Raji (cell line): ENCODE results near the gene KNTC1.

ENCODE experiments used
- POLR2A ChIP-seq: IDR thresholded peaks from 2 replicates; pipeline ENCODE4 v1.6.1; 2011; ENCODE audit warnings: low read depth, low read length, control low read depth; ENCODE audit not compliant: insufficient read depth

Gene KNTC1

GRCh38 chr12:122596838-122597237, 69.8 kb downstream of the KNTC1 start:
- no peak for TF ChIP-seq POLR2A

- no peak for TF ChIP-seq POLR2A
Measured at GRCh38 chr12:122602456-122602855, 75.4 kb downstream of the KNTC1 start.

- TF ChIP-seq POLR2A, result no peak
Measured at GRCh38 chr12:122604993-122605392, 77.9 kb downstream of the KNTC1 start.

- TF ChIP-seq POLR2A, result no peak
Measured at GRCh38 chr12:122609732-122610131, 82.7 kb downstream of the KNTC1 start.

- TF ChIP-seq POLR2A, result no peak
Measured at GRCh38 chr12:122610207-122610606, 83.2 kb downstream of the KNTC1 start.

- TF ChIP-seq POLR2A, result no peak
Measured at GRCh38 chr12:122610911-122611310, 83.9 kb downstream of the KNTC1 start.

GRCh38 chr12:122614839-122615238, 87.8 kb downstream of the KNTC1 start:
- no peak for TF ChIP-seq POLR2A

- TF ChIP-seq POLR2A, result no peak
Measured at GRCh38 chr12:122615780-122616179, 88.7 kb downstream of the KNTC1 start.

GRCh38 chr12:122635471-122635870, 108.4 kb downstream of the KNTC1 start:
- no peak for TF ChIP-seq POLR2A

GRCh38 chr12:122643207-122643805, 116.3 kb downstream of the KNTC1 start:
- no peak for TF ChIP-seq POLR2A

GRCh38 chr12:122646517-122647217, 119.6 kb downstream of the KNTC1 start:
- no peak for TF ChIP-seq POLR2A

GRCh38 chr12:122651520-122652224, 124.6 kb downstream of the KNTC1 start:
- no peak for TF ChIP-seq POLR2A

- TF ChIP-seq POLR2A, result no peak
Measured at GRCh38 chr12:122656298-122656697, 129.2 kb downstream of the KNTC1 start.

GRCh38 chr12:122659579-122659978, 132.5 kb downstream of the KNTC1 start:
- no peak for TF ChIP-seq POLR2A

GRCh38 chr12:122661246-122661645, 134.2 kb downstream of the KNTC1 start:
- no peak for TF ChIP-seq POLR2A

GRCh38 chr12:122661938-122662337, 134.9 kb downstream of the KNTC1 start:
- no peak for TF ChIP-seq POLR2A
